Measurements from ENCODE around the gene CAMTA1.
A peak's percentile ranks its signal among the peaks of the same experiment; 100 is the strongest.

Gene CAMTA1

DNA sequence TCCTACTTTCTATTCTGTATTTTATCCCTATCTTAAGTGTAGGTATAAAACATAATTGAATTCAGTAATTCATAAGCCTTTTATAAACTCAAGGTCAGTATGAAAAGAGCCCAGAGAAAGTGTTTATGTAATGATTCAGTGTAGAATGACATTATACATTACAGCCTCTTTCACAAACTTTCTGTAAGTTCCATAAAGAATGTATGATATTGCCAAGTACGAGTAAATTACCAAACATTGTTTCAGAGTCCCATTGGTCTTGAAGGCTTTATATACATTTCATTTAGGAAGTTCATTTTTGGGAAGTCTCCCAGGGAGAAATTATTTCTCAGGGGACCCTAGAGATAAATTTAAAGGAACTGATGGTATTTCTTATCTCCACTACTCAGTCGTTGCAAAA lies 948.0 kb downstream of the CAMTA1 start:
- DNase-seq: no peak

DNA sequence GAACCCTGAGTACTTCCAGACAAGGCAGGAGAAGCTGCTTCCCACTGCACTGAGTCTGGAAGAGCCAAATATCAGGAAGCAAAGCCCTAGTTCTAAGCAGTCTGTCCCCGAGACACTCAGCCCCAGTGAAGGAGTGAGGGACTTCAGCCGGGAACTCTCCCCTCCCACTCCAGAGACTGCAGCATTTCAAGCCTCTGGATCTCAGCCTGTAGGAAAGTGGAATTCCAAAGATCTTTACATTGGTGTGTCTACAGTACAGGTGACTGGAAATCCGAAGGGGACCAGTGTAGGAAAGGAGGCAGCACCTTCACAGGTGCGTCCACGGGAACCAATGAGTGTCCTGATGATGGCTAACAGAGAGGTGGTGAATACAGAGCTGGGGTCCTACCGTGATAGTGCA lies 952.8 kb downstream of the CAMTA1 start:
- no peak for DNase-seq

DNA sequence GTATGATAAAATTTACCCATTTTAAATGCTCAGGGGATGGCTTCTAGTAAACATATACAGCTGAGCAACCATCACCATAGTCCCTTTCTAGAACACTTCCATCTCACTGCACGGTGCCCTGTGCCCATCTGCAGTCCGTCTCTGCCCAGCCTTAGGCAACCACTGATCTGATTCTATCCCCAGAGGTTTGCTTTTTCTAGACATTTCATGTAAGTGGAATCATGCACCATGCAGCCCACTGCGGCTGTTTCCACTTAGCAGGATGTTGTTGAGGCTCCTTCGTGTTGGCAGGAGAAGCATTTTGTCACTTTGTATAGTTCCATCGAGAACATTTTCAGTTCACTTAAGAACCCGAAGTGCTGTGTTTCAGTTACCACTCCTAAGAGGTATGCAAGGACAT lies 958.1 kb downstream of the CAMTA1 start:
- no peak for DNase-seq

DNA sequence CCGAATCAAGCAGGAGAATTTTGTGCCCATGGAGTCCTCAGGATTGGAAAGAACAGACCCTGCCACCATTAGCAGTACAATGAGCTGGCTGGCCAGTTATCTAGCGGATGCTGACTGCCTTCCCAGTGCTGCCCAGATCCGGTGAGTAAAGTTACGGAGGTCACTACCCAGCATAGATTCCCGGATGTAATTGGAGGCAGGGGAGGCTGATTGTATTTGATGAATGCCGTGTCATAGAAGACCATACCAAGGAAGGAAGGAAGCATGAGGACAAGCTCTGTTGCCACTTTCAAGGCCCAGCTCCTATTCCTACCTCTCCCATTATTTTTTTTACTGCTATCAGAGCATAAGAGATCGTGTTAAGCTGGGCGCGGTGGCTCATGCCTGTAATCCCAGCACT lies 959.6 kb downstream of the CAMTA1 start:
- no peak for DNase-seq

DNA sequence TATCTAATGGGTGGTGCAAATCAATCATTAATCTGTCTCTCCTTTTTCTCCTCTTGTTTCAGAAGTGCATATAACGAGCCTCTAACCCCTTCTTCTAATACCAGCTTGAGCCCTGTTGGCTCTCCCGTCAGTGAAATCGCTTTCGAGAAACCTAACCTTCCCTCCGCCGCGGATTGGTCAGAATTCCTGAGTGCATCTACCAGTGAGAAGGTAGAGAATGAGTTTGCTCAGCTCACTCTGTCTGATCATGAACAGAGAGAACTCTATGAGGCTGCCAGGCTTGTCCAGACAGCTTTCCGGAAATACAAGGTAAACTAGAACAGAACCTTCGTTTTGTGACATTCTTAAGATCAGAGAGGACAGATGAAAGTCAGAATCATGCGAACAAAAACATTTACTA lies 960.5 kb downstream of the CAMTA1 start:
- DNase-seq: no peak

DNA sequence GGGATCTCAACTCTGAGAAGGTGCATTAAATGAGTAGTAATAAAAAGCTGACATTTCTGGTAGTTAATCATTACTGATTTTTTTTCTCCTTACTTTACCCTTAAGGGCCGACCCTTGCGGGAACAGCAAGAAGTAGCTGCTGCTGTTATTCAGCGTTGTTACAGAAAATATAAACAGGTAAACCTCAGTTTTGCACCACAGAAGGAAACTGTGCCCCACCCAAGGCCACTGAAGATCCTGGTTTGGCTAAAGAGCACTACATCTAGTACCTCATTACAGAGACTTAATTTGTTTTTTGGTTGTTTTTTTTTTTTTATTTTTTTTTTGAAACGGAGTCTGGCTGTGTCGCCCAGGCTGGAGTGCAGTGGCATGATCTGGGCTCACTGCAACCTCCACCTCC lies 962.4 kb downstream of the CAMTA1 start:
- DNase-seq: no peak

DNA sequence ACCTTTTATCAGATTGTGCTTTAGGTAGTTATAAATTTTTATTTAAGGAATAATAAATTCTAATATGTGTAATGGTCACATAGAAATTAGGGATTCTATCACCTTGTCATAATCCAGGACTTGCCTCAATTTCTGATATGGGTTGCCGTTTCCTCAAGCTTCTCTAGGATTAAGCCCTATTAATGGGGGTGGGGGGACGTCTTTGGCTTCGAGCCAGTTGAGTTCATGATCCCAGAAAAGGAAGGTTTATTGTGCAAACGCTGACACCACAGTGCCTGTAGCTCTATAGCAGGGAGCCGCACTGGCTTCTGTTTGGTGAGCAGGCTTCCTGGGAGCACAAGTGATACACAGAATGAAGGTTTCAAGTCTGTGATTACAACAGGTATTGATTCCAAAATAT lies 963.9 kb downstream of the CAMTA1 start:
- DNase-seq: no peak

DNA sequence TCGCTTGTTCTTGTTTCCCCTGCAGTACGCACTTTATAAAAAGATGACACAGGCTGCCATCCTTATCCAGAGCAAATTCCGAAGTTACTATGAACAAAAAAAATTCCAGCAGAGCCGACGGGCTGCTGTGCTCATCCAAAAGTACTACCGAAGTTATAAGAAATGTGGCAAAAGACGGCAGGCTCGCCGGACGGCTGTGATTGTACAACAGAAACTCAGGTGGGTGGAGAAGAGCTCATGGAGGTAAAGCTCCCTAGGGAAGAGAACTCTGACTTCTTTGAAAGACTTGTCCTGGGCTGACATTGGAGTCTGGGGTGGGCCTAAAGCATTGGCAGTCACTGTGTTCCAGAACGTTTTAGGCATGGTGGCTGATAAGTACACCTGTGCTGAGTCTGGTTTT lies 965.9 kb downstream of the CAMTA1 start:
- DNase-seq: no peak

DNA sequence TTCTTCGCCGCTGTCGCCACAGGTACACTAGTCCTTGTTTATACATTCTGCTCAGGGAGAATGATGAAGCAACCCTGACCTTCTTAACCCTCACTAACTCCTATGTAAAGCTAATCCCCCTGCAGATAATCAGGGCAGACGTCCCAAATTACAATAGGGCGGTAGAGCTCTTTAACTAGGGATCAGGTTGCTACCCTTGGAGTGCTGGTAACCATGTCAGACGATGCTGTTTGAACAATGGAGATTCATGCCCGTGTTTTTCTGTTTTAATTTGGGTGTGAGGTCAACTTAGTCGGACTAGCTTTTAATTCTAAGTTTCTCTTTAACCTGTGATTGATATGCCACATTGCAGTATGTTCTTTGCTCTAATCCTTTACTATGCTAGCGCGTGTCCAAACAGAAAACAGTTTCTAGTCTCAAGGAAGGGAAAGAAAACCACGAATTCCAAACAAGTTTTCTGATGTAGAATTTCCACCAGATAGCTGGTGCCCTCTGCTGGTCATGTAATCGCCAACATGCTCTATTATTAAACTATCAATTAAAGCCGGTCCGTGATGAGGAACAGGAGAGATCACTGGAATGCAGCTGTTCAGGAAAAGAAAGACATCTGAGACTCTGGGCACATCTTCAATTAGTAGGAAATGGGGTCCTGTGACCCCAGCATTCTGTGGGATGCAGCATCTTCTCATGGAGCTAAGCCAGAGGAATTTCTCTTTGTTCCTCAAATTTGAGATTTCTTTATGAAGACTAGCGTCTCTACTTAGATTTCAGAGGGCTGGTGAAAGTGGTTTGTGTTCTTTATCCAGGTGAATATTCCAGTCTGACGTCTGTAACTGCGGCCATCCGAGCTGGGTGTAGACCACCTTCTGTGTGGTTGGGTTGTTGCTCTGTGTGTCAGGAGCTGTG lies 967.5 kb downstream of the CAMTA1 start:
- DNase-seq: peak in 1 of 2 donors; percentile 20

DNA sequence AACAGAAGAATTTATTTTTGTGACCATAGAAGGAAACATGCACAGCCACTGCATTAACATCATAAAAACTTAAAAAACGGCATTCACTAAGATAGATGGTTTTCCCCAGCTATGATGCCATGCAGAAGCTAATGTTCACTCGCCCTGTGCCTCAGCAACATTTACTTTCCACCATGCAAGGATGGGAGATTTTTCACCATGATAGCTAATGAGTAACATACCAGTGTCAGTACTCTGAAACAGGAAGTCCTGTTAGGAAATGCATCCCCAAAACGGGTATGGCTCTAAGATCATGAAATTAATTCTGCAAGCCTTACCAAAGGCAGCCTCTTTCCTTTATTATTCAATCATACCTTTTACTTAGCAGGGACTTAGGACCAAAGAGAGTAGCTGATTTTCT lies 968.4 kb downstream of the CAMTA1 start:
- no peak for DNase-seq

DNA sequence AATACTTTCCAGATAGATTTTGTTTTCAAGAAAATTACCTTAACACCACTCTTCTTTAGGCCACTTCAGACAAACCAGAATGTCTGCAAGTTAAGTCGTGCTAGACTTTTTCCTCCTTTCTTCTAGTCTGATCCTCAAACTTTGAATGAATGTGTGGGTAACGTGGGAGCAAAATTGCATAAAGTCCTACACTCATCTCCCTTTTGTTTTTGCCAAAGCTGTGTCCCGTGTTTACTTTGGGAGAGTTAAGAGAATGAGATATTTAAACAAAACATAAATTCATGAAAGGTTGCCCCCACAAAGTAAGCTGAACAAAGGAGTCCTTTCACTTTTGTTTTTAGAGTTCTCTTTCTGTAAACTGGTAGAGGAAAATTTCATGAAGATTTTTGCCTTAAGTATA lies 969.0 kb downstream of the CAMTA1 start:
- no peak for DNase-seq

DNA sequence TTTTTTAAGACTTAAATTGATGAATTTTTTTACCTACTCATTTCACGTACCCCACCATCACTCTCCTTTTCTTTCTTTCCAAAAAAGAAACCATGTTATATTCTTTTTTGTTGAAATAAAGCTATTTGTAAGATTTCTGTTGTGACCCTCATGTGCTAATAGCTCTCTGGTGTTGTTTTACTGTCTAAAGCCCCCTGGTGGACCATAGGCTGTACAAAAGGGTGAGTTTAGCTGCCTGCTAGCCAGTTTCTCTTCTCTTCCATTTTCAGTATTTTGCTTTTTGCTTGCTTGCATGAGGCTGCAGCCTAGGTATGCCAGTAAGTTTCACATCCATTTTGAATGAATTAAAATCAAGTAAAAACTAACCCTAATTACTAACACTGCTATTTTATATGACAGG lies 970.2 kb downstream of the CAMTA1 start:
- DNase-seq: peak in 1 of 2 donors; percentile 8

DNA sequence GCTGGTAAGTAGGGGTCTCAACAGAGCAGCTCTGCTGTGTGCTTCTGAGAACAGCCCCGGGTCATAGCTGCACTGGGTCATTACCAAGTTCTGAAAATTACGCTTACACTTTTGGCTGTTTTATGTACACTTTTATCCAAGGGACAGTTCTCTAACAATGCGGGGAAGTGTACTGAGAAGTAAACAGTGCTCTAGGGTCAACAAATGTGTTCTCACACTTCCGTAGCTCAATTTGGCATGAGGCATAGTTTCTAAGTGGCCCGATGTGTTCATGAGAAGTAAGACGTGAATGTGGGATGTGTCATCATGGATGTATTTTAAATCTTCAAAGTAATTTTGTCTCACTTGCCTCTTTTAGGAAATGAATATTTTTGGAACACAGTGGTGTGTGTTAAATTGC lies 975.0 kb downstream of the CAMTA1 start:
- no peak for DNase-seq

DNA sequence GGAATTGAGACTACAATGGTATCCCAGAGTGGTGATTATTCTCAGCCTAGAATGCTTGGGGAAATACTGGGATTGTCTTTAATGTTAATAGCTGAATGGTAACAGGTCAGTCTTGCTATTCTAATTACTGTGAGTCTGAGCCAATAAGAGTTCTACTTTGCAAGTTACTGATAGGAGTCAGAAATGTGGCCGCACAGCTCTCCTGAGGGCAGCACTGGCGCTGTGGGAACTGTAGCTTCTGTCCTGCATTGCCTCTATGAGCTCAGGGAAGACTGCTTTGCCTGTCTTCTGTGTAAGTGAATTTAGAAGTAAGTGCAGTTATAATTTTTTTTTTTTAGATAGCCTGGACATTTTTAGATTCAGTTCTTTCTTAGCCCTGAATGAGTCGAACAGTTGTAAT lies 975.8 kb downstream of the CAMTA1 start:
- DNase-seq: no peak

DNA sequence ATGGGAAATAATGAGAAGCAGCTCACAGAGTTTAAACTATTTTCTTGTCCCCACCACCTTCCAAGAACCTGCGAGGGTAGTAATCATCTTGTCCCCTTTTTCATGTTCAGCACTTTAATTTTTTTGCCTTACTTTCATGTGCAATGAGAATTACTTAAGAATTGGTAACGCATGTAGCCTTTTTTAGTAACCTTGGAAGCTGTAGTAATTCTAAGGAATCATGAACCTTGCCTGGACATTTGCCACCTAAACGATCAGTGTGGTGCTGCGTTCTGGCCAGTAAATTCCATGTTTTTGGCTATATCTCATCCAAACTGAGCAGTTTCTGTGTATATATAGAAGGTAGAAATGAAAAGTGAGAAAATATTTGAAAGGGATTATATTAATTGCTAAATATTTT lies 981.9 kb downstream of the CAMTA1 start:
- DNase-seq: no peak

DNA sequence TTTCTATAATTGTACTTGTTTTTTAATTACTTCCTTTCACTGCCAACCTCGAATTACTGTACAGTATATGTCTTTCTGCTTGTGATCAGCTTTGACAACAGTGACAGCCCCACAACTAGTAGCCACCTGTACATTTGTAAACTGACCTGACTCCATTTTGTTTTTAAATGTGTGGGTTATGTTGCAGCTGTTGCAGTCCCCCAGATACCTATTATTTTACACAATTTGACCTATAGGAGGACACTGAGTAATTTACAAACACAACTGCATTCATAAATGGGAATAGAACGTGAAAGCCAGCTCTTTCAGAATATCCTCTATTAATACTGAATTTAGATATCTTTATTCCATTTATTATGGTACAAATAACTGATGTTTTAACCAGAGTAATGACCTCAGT lies 983.3 kb downstream of the CAMTA1 start:
- DNase-seq: no peak

DNA sequence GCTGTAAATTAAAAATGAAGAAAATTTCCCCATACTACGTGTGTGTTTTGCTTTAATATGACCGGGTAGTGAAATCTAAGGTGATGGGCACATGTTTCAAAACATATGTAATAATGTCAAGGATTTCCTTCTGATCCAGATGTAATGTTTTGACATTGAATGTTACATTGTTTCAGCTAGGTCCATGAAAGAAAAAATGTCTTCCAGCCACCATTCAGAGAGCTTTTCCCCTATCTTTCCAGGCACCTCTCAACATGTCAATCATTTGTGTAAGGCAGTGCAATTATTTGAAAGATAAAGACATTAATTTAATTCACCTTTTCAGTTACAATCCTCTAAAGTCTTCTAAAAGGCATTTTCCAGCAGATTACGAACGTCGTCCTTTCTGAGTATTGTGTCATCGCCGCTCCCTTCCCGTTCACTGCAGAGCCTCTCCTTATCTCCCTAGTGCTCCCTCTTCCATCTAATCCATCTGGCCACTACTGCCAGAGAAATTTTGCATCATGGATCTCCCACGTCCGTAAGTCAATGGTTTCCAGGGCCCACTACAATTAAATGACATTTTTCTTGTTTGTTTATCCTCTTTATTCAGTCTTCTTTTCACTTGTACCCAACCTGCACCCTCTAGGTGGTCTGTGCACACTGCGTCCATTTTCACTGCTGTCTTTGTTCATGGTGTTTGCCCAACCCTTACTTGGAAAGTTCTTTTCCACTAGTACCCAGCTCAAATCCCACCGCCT lies 984.6 kb downstream of the CAMTA1 start:
- DNase-seq: no peak

DNA sequence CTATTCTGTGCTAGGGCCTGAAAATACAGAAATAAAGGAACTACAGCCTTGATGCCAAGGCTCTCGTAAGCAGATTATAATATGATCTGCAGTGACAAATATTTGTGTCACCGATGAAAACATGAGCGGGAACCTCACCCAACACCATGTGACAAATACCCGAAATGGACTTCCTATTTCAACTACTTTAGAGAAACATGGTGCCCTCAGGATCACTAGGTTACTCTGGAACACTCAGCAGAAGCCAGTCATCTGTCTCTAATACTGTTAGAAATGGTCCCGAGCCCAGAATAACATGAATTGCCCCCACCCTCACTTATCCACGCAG lies 985.4 kb downstream of the CAMTA1 start:
- no peak for DNase-seq

DNA sequence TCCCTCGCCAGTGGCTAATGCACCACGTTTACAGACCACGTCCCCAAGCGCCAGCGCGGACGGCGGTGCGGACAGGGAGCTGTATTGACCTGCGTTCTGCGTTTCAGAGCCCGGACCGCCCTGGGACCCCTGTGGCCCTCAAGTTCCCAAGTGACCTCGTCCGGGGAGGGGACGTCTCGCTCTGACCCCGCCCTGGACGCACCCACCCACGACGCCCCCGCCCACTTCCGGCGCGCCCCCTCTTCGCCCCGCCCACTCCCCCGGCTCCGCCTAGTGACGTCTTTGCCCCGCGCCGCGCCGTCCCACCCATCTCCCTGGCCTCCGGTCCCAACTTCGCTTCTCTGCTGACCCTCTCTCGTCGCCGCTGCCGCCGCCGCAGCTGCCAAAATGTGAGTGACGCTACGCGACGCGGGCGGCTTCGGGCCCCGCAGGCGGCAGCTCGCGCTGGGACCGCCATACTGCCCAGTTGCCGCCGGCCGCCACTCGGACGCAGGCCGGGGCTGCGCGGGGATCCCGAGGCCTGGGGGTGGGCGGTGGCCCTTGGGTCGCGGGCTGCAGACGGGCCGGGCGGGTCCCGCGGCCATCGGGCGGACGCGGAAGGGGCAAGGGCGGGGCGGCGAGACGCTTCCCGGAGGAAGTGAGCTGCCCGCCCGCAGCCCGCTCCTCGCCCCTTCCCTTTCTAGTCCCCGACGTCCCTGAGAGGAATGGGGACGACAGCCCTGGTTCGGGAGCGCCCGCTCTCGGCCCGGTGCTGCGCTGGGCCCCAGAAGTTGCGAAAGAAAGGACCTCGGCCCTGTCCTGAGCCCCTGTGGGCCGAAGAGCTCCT lies 986.0 kb downstream of the CAMTA1 start, which contains the start of gene VAMP3:
Gene VAMP3, plus strand, starts transcription at position 300 of the 826 bp plus-strand sequence. Its CDS starts 88 bp downstream, at position 388.
- DNase-seq: peak; percentile 45 to 93

DNA sequence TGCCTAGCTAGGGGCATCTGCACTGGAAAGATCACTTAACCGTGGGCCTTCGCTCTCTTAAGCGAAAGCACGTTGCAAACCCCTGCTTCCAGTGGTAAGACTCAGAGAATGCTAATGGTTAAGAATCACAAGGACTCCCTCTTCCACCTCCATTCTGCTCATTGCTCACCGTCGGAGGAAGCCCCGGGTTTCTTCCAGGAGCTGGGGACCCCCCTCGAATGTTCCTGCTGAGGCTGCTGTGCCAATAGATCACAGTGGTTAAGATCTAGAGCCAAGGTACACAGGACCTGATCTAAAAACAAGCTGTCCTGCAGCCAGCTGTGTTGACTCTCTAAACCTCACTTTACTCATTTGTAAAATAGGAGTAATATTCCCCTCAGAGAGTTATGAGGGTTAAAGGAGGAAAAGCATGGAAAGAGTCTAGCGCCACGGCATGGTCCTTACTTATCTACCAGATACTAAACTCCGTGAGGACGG lies 986.6 kb downstream of the CAMTA1 start:
- DNase-seq: no peak

DNA sequence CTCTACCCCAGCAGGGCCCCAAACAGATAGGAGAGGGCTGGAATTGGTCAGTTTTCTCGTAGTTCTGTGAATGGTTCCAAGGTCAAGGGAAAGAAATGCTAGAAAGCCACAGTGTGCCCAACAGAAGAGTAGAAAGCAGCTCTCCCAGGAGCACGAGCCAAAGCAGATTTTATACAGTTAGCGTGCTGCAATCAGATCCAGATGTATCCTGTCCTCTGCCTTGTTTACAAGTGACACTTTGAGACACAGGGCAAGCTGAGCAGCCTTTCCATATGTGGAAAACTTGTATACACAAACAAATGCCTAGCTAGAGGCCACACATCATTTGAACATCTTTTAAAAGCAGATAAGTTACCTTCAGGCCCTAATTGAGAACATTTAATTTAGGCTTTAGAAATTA lies 992.3 kb downstream of the CAMTA1 start:
- DNase-seq: no peak

DNA sequence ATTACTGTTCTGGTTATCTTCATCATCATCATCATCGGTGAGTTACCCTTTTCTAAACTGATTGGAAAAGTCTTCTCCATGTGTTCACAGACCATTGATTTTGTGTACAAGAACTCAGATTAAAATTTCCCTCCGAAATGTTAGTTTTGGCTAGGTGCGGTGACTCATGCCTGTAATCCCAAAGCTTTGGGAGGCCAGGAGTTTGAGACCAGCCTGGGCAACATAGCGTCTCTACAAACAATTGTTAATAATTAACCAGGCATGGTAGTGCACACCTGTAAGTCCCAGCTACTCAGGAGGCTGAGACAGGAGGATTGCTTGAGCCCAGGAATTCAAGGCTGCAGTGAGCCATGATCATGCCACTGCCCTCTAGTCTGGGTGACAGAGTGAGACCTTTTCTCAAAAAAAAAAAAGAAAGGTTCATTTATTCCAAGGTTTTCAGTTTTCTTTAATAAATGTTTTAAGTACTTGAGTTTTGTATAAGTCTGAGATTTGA lies 992.9 kb downstream of the CAMTA1 start:
- no peak for DNase-seq

DNA sequence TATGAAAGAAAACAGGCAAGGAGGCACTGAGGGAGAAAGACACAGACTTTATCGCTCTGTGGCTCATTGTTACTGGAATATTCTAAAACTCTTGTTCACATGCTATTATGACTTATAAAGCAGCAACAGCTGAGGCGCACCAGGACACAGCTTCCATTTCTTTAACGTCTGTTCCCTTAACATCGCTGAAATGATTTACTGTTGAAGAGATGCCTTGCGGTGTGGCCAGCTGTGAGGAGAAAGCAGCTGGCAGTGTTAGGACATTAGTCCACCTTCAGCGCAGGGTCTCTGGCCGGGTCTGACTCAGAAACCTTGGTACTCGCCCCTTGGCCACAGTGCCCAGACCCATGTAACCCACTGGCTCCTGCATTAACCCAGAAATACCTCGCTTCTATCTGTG lies 995.7 kb downstream of the CAMTA1 start:
- no peak for DNase-seq

All from bone marrow (tissue), 2 donors.